ENCODE data around the gene TTLL13. TPM values are rescaled to one million over a fixed set of nuclear protein-coding genes. Genes with fewer than 3 reads are reported as not detected.

Gene TTLL13
- total and polyA plus RNA-seq, 2 of the 4 experiments (the other 2 are of a cell fraction) = 0.10 TPM; not detected in 1

GRCh38 chr15:90201130-90201943, 48.0 kb upstream of the TTLL13 start, which contains the start of gene SEMA4B (continued):
- TF ChIP-seq CEBPB (IDR thresholded peaks at IDR 0.05; ENCODE audit: low read depth, low read length) (no peak), MXI1 (IDR thresholded peaks at IDR 0.05; ENCODE audit: borderline replicate concordance, low read depth, low read length) (peak; percentile 19; the same call in 1 of the 2 replicates), NFE2L2 (IDR thresholded peaks at IDR 0.05; ENCODE audit: low read depth, low read length) (no peak)

DNA sequence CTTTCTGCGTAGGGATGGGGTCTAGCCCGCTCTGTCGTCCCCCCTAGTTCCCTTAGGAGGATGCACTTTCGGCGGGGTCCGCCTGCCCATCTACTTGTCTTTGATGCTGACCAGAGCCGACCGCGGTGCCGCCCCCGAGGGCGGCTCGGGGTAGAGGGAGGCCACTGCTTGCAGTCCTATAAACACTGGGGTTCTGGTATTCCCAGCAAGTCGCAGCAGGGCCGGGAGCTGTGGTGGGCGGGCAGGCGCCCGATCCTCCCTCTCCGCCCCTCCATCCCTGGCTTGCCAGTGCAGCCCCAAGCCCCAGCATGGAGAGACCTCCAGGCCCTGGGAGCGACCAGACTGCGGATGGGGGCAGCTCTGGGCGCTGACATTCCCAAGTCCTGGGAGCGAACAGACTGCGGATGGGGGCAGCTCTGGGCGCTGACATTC, 47.4 kb upstream of the TTLL13 start:
- no peak overlapping the region for H2BK5ac ChIP-seq (ENCODE audit: low read depth, low read length, poor library complexity, severe bottlenecking)
- in situ Hi-C loops (cut with MboI; ENCODE audit: low sequenced_read_pairs) (no loop called here), dilution Hi-C loops (cut with HindIII; ENCODE audit: low sequenced_read_pairs, unreplicated experiment) (no loop called here), intact Hi-C loops (cut with micrococcal nuclease) (no loop called here)
- peak overlapping the region; percentile 76 for H3K4me2 ChIP-seq (ENCODE audit: low read depth, low read length)
- no peak for DNase-seq
- peak overlapping the region; percentile 65 for H3K9ac ChIP-seq (ENCODE audit: low read depth, low read length)
- ChIA-PET CTCF (interaction anchor here (0.5 to 2.1 kb wide), 4 partner anchors 10 to 477 kb away, joined by 3 to 6 read pairs (median 4); no protein-coding TSS in a partner anchor), POLR2A (ENCODE audit: unreplicated experiment) (no interaction called here)
- H2BK120ac ChIP-seq (ENCODE audit: low read depth, low read length) = no peak overlapping the region
- no peaks in the 10 kb centered on the region for H3K9me3 ChIP-seq (ENCODE audit: control insufficient read depth, insufficient read depth, low read length)
- 7% methylated on average over 5 of the region's 25 CpGs; no CpG with 5 or more reads in 1 of the 2 experiments for WGBS, 2 experiments (ENCODE audit: extremely low coverage in 2 of 2, insufficient read length in 1 of 2)
- H3K4me1 ChIP-seq (ENCODE audit: control insufficient read depth, insufficient read depth, low read length) = peaks cover 8% of the 10 kb centered on the region
- H3K14ac ChIP-seq (replicated peaks; ENCODE audit: low read depth, low read length) = peak overlapping the region; percentile 54
- H4K8ac ChIP-seq (ENCODE audit: low read depth in 2 of 2, low read length in 2 of 2) = peak overlapping the region in 1 of 2 experiments; percentile 63; a peak in 1 of 4 replicates
- no peak overlapping the region for H3K56ac ChIP-seq (ENCODE audit: extremely low read depth, insufficient read depth, low read length)
- H3K18ac ChIP-seq (ENCODE audit: low read depth, low read length) = no peak overlapping the region
- TF ChIP-seq RFX5 (IDR thresholded peaks at IDR 0.05; ENCODE audit: low read depth, low read length) = no peak
- TF ChIP-seq USF2 (IDR thresholded peaks at IDR 0.05; ENCODE audit: low read depth, low read length) = no peak
- TF ChIP-seq, protein P1, sequence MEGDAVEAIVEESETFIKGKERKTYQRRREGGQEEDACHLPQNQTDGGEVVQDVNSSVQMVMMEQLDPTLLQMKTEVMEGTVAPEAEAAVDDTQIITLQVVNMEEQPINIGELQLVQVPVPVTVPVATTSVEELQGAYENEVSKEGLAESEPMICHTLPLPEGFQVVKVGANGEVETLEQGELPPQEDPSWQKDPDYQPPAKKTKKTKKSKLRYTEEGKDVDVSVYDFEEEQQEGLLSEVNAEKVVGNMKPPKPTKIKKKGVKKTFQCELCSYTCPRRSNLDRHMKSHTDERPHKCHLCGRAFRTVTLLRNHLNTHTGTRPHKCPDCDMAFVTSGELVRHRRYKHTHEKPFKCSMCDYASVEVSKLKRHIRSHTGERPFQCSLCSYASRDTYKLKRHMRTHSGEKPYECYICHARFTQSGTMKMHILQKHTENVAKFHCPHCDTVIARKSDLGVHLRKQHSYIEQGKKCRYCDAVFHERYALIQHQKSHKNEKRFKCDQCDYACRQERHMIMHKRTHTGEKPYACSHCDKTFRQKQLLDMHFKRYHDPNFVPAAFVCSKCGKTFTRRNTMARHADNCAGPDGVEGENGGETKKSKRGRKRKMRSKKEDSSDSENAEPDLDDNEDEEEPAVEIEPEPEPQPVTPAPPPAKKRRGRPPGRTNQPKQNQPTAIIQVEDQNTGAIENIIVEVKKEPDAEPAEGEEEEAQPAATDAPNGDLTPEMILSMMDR (conservative IDR thresholded peaks at IDR 0.05; ENCODE audit: low read depth, low read length) = no peak
- peaks cover 27 to 32% of the 10 kb centered on the region in 2 experiments; a peak in 3 of 4 replicates for H3K79me1 ChIP-seq (ENCODE audit: low read depth in 1 of 2, low read length in 2 of 2)
- no peaks in the 10 kb centered on the region for H3K27me3 ChIP-seq (ENCODE audit: control insufficient read depth, insufficient read depth, low read length)
- ATAC-seq (ENCODE audit: low read depth) = peak; percentile 67
- H2BK20ac ChIP-seq (ENCODE audit: low read depth, low read length) = no peak overlapping the region
- no peak overlapping the region for H4K5ac ChIP-seq (ENCODE audit: low read depth, low read length)
- peak overlapping the region; percentile 91 for H3K4me3 ChIP-seq (ENCODE audit: insufficient read depth, low read depth, low read length)
- BruUV-seq (replicated peaks) = no TSS peak
- H2AK5ac ChIP-seq (ENCODE audit: low read depth, low read length) = 0 out of 2 replicates have a peak overlapping the region, but pooled peaks have one; percentile 28
- H3K4ac ChIP-seq (ENCODE audit: low read depth, low read length) = no peak overlapping the region
- no peaks in the 10 kb centered on the region; the same call in 1 of the 2 replicates for H3K36me3 ChIP-seq (ENCODE audit: control insufficient read depth, insufficient read depth, low read length)
- H2AK9ac ChIP-seq (replicated peaks; ENCODE audit: low read depth, low read length, poor library complexity) = peak overlapping the region; percentile 47
- H3K9me1 ChIP-seq (ENCODE audit: insufficient read depth, low read length) = peaks cover 12% of the 10 kb centered on the region; the same call in 1 of the 2 replicates
- peak overlapping the region; percentile 93 for H2AFZ ChIP-seq (replicated peaks; ENCODE audit: low read length, poor library complexity)
- H2BK15ac ChIP-seq (ENCODE audit: low read depth, low read length) = no peak overlapping the region
- H3K23ac ChIP-seq (ENCODE audit: low read depth, low read length) = peak overlapping the region; percentile 50; the same call in 1 of the 2 replicates
- H4K91ac ChIP-seq (ENCODE audit: insufficient read depth, low read depth, low read length) = no peak overlapping the region
- H3K27ac ChIP-seq (ENCODE audit: insufficient read depth, low read length) = peak overlapping the region; percentile 8; the same call in 1 of the 2 replicates
- H4K20me1 ChIP-seq (ENCODE audit: insufficient read depth, low read length) = no peaks in the 10 kb centered on the region; the same call in 1 of the 2 replicates

Data from IMR-90 (cell line).